ENCODE measurements around the gene CCND1.

The CCND1 gene

GRCh38 chr11:69654001-69654659 is 13.2 kb downstream of the CCND1 start:
- no peak for DNase-seq (ENCODE audit: low read depth)

GRCh38 chr11:69654660-69655478 is 13.9 kb downstream of the CCND1 start:
- no peak for DNase-seq (ENCODE audit: low read depth)

- DNase-seq (ENCODE audit: low read depth): no peak
These were observed 14.8 kb downstream of the CCND1 start for GRCh38 chr11:69655479-69656428.

- DNase-seq (ENCODE audit: low read depth): no peak
These were observed 15.8 kb downstream of the CCND1 start for GRCh38 chr11:69656536-69657455.

- no peak for DNase-seq (ENCODE audit: low read depth)
These were observed 16.5 kb downstream of the CCND1 start for GRCh38 chr11:69657456-69657910.

- DNase-seq (ENCODE audit: low read depth): no peak
These were observed 17.1 kb downstream of the CCND1 start for GRCh38 chr11:69657911-69658625.

GRCh38 chr11:69658626-69659450 is 17.9 kb downstream of the CCND1 start:
- no peak for DNase-seq (ENCODE audit: low read depth)

GRCh38 chr11:69659591-69659990 is 18.6 kb downstream of the CCND1 start:
- DNase-seq (ENCODE audit: low read depth): no peak

- DNase-seq (ENCODE audit: low read depth): no peak
These were observed 19.1 kb downstream of the CCND1 start for GRCh38 chr11:69660001-69660500.

- no peak for DNase-seq (ENCODE audit: low read depth)
These were observed 20.4 kb downstream of the CCND1 start for GRCh38 chr11:69661413-69661715.

GRCh38 chr11:69662021-69662698 is 21.2 kb downstream of the CCND1 start:
- no peak for DNase-seq (ENCODE audit: low read depth)

- no peak for DNase-seq (ENCODE audit: low read depth)
These were observed 21.9 kb downstream of the CCND1 start for GRCh38 chr11:69662806-69663205.

- DNase-seq (ENCODE audit: low read depth): no peak
These were observed 22.4 kb downstream of the CCND1 start for GRCh38 chr11:69663326-69663725.

- DNase-seq (ENCODE audit: low read depth): no peak
These were observed 23.3 kb downstream of the CCND1 start for GRCh38 chr11:69664103-69664775.

GRCh38 chr11:69664901-69665300 is 23.9 kb downstream of the CCND1 start:
- no peak for DNase-seq (ENCODE audit: low read depth)

GRCh38 chr11:69665669-69666068 is 24.7 kb downstream of the CCND1 start:
- no peak for DNase-seq (ENCODE audit: low read depth)

- no peak for DNase-seq (ENCODE audit: low read depth)
These were observed 25.3 kb downstream of the CCND1 start for GRCh38 chr11:69666261-69666660.

- DNase-seq (ENCODE audit: low read depth): no peak
These were observed 26.0 kb downstream of the CCND1 start for GRCh38 chr11:69666752-69667536.

All from stimulated activated CD8-positive, alpha-beta memory T cell treated with anti-CD3 and anti-CD28 coated beads, Interleukin-7, amount 100 ng/mL, for 24 hours (primary cell).